Esophagus squamous epithelium (tissue), 5 donors: ENCODE data around the gene EMC8. TPM values are rescaled to one million over a fixed set of nuclear protein-coding genes. Genes with fewer than 3 reads are reported as not detected.

ENCODE experiments used
- DNase-seq: peaks from one replicate; lab custom pipeline; 2025; lab: John Stamatoyannopoulos, UW
- H3K27ac ChIP-seq, 4 donors: fragments of 200-600 bp; sonication (generic); one replicate each; pipeline ENCODE4 v1.5.1; 2016 to 2019; ENCODE audit warnings: mild to moderate bottlenecking in 1 of 4
- H3K27me3 ChIP-seq, 4 donors: fragments of 200-600 bp; sonication (generic); 1 replicate in 3 of 4; 2 replicates in 1 of 4; pipeline versions ENCODE4 v1.5.1 to v1.6.0; 2017 to 2021; ENCODE audit warnings: antibody characterized with exemption in 1 of 4
- H3K36me3 ChIP-seq, 3 donors: fragments of 200-600 bp; sonication (generic); one replicate each; pipeline ENCODE4 v1.5.1; 2016 to 2019
- H3K4me1 ChIP-seq, 3 donors: fragments of 200-600 bp; sonication (generic); one replicate each; pipeline ENCODE4 v1.5.1; 2017 to 2019
- H3K4me3 ChIP-seq, 4 donors: fragments of 200-600 bp; sonication (generic); 1 replicate in 3 of 4; 2 replicates in 1 of 4; pipeline ENCODE4 v1.5.1; 2016 to 2019; ENCODE audit warnings: mild to moderate bottlenecking in 2 of 4, moderate library complexity in 1 of 4
- H3K9me3 ChIP-seq, 3 donors: fragments of 200-600 bp; sonication (generic); one replicate each; pipeline ENCODE4 v1.5.1; 2016 to 2019
- POLR2A ChIP-seq, 4 donors: fragments of 450-650 bp; IDR thresholded peaks; one replicate each; pipeline ENCODE4 v1.6.1; 2017; ENCODE audit warnings: antibody characterized with exemption in 4 of 4, mild to moderate bottlenecking in 4 of 4, moderate library complexity in 3 of 4
- WGBS, 2 donors: methylation state at CpG; one replicate each; pipeline ENCODE4 v1.1.5; 2018; 5-methylcytosine and 5-hydroxymethylcytosine counted together
- intact Hi-C: fragments of 100-400 bp; cut with DNase I; formaldehyde crosslinking; loops from one replicate; pipeline ENCODE4 v1.15.0; 2022
- total RNA-seq, 4 donors: library from RNA; depleted of rRNA; stranded (reverse); fragments of >200 nt; gene quantifications; one replicate each; pipeline ENCODE4 v1.1.0, GENCODE V29; 2016
- TF ChIP-seq, protein P1 (sequence below), 6 experiments: fragments of 450-650 bp in 4 of 6; fragments of 200-600 bp in 2 of 6; sonication (generic) in 2 of 6; IDR thresholded peaks; one replicate each; pipeline ENCODE4 v1.5.1; 2016 to 2019; ENCODE audit warnings: antibody characterized with exemption in 6 of 6, mild to moderate bottlenecking in 4 of 6, moderate library complexity in 4 of 6
- donor health status: DM: yes; HTN: yes; CAD: no.

The EMC8 gene
- total RNA-seq, 4 donors from 2014 or later, result 18.7 to 32.4 (median 23.9) TPM

DNA sequence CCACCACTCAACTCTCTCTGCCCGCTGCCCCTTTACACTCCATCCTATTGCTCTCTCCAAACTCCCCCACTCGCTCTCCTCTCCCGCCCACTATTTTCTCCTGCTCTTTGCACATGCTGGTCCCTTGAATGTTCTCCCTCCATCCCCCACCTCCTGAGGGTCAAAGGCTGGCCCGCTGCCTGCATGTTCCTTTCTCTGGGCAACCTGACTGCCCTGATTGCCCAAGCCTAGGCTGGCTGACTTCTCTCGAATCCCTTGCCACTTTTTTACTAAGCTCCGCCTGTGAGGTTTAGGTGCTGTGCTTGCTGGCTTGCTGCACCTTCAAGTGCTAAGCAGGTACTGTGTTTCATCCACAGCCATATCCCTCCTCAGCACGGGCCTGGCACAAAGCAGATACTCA, 2.7 kb downstream of the EMC8 start:
- H3K4me1 ChIP-seq, result peaks cover 11 to 38% (median 18%) of the 10 kb centered on the region in 3 donors
- no peak for DNase-seq
- H3K27me3 ChIP-seq, result no peaks in the 10 kb centered on the region
- WGBS, 2 donors, result 90 to 94% methylated on average over 7 of the region's 7 CpGs
- no peaks in the 10 kb centered on the region for H3K9me3 ChIP-seq
- intact Hi-C loops, result no loop called here
- H3K36me3 ChIP-seq, result peaks cover 2 to 58% (median 8%) of the 10 kb centered on the region in 3 donors
- TF ChIP-seq, protein P1, sequence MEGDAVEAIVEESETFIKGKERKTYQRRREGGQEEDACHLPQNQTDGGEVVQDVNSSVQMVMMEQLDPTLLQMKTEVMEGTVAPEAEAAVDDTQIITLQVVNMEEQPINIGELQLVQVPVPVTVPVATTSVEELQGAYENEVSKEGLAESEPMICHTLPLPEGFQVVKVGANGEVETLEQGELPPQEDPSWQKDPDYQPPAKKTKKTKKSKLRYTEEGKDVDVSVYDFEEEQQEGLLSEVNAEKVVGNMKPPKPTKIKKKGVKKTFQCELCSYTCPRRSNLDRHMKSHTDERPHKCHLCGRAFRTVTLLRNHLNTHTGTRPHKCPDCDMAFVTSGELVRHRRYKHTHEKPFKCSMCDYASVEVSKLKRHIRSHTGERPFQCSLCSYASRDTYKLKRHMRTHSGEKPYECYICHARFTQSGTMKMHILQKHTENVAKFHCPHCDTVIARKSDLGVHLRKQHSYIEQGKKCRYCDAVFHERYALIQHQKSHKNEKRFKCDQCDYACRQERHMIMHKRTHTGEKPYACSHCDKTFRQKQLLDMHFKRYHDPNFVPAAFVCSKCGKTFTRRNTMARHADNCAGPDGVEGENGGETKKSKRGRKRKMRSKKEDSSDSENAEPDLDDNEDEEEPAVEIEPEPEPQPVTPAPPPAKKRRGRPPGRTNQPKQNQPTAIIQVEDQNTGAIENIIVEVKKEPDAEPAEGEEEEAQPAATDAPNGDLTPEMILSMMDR (IDR thresholded peaks at IDR 0.05), result no peak
- TF ChIP-seq POLR2A (IDR thresholded peaks at IDR 0.05), result no peak
- no peak overlapping the region for H3K27ac ChIP-seq
- H3K4me3 ChIP-seq, result no peak overlapping the region

DNA sequence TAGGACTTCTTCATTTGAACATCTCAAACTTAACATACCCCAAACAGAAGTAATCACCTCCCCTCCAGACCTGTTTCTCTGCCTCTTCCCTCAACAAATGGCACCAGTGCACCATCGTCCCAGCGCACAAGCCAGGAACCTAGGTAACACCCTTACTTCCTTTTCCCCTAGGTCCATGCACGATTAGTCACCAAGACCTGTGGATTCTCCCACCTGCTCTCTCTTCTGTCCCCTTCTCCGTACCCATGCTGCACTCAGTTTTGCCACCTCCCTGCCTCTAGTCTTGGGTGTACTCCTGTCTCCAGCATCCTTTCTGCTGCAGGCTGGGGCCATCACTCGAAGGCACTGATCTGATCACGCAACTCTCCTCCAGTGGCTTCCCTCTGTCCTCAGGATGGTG, 3.2 kb downstream of the EMC8 start:
- peaks cover 0 to 57% (median 8%) of the 10 kb centered on the region in 3 donors for H3K36me3 ChIP-seq
- no peak overlapping the region for H3K4me3 ChIP-seq
- no peaks in the 10 kb centered on the region for H3K9me3 ChIP-seq
- H3K4me1 ChIP-seq, result peaks cover 11 to 33% (median 17%) of the 10 kb centered on the region in 3 donors
- H3K27me3 ChIP-seq, result no peaks in the 10 kb centered on the region
- H3K27ac ChIP-seq, result no peak overlapping the region
- TF ChIP-seq, protein P1 (IDR thresholded peaks at IDR 0.05), result no peak
- intact Hi-C loops, result no loop called here
- no peak for DNase-seq
- 85 to 90% methylated on average over 6 of the region's 6 CpGs for WGBS, 2 donors

DNA sequence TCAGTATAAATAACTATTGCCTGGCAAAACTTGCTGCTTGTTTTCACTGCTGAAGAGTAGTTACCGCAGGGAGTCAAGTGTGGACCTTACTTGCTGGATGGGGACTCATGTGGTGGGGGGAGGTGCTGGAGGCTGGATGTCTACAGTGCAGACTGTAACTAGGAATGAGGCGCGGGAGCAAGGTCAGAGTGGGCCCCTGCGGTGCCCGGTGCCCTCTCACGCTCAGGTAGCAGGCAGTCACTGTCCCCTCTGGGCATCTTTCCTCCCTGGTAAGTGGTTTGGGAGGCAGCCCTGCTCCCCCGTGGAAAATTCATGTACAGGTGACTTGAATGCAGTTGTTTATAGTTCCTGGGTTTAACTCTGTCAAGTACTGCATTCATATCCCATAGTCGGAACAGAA, 4.6 kb downstream of the EMC8 start:
- H3K9me3 ChIP-seq, result no peaks in the 10 kb centered on the region
- 89 to 94% methylated on average over 5 to 8 of the region's 8 CpGs for WGBS, 2 donors
- peaks cover 0 to 56% (median 8%) of the 10 kb centered on the region in 3 donors for H3K36me3 ChIP-seq
- TF ChIP-seq, protein P1 (IDR thresholded peaks at IDR 0.05), result no peak
- no peak for TF ChIP-seq POLR2A (IDR thresholded peaks at IDR 0.05)
- peaks cover 10 to 21% (median 11%) of the 10 kb centered on the region in 3 donors for H3K4me1 ChIP-seq
- no peak overlapping the region for H3K27ac ChIP-seq
- intact Hi-C loops, result no loop called here
- no peaks in the 10 kb centered on the region for H3K27me3 ChIP-seq
- no peak overlapping the region for H3K4me3 ChIP-seq
- no peak for DNase-seq

DNA sequence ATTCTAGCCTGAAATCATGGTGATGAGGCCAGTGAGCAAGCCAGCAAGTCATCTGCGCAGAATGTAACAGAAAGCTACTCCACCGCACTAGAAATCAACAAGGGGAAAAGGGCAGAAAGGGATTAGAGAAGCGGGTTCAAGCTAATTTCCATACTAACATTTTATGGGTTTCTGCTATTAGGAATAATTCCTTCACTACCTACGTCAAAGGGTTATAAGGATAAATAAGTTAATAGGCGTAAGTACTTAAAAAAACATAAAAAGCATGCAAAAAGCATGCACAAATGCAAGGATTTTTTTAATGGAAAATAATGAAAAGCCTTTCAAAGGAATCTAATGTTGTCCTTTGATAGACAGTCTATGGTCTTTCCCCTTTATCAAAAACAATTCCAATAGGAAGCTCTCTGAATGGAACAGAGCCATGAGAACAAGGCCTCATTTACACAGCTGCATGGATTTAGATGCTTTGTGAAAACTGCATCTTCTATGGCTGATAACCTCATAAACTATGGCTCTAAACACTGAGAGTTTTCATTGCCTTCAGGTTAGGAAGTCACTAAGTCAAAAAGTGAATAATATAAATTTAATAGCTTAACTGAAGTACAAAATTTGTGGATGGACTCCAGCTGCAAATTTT, 5.6 kb downstream of the EMC8 start:
- Histone ChIP-seq H3K9me3 (no peaks in the 10 kb centered on the region), H3K36me3 (peaks cover 1 to 58% (median 8%) of the 10 kb centered on the region in 3 donors), H3K27ac (no peak overlapping the region), H3K27me3 (no peaks in the 10 kb centered on the region), H3K4me3 (no peak overlapping the region), H3K4me1 (peaks cover 8 to 26% (median 10%) of the 10 kb centered on the region in 3 donors)
- WGBS, 2 donors, result 92 to 96% methylated on average over 5 of the region's 5 CpGs
- DNase-seq, result no peak
- TF ChIP-seq, protein P1 (IDR thresholded peaks at IDR 0.05), result no peak
- no peak for TF ChIP-seq POLR2A (IDR thresholded peaks at IDR 0.05)
- intact Hi-C loops, result no loop called here

DNA sequence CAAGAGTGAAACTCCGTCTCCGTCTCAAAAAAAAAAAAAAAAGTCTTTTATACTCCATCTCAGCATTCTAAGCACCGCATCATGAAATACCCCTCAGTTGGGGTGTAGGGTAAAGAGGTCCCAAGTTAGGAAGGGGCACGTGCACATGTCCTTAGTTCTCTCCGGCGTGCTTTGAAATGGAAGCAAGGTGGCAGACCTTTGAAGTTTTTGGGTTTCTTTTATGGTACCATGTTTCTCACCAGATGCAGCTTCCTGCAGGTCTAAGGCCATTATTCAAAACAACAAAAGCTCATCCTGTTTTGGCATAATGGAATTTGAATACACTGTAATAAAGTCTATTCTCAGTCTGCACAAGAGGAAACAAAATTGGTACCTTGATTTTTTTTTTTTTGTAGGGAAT, 9.6 kb downstream of the EMC8 start:
- H3K4me3 ChIP-seq, result no peak overlapping the region
- intact Hi-C loops, result no loop called here
- peaks cover 0 to 14% (median 0%) of the 10 kb centered on the region in 3 donors for H3K4me1 ChIP-seq
- 82 to 91% methylated on average over 6 of the region's 6 CpGs for WGBS, 2 donors
- no peak overlapping the region for H3K27ac ChIP-seq
- TF ChIP-seq POLR2A (IDR thresholded peaks at IDR 0.05), result no peak
- TF ChIP-seq, protein P1 (IDR thresholded peaks at IDR 0.05), result no peak
- no peak for DNase-seq
- H3K9me3 ChIP-seq, result no peaks in the 10 kb centered on the region
- peaks cover 22 to 73% (median 25%) of the 10 kb centered on the region in 3 donors for H3K36me3 ChIP-seq
- H3K27me3 ChIP-seq, result no peaks in the 10 kb centered on the region
